Keratinocyte (primary cell): Measurements from ENCODE around the gene SLU7.

ENCODE experiments used
- CTCF ChIP-seq, 3 experiments: IDR thresholded peaks in 1 of 3; conservative IDR thresholded peaks in 1 of 3; optimal IDR thresholded peaks in 1 of 3; 2 replicates in 2 of 3; 3 replicates in 1 of 3; pipeline versions ENCODE3 to v1.5.1; 2011; ENCODE audit warnings: low read length in 3 of 3, mild to moderate bottlenecking in 3 of 3, moderate library complexity in 2 of 3, control low read depth in 1 of 3, inconsistent platforms in 1 of 3; ENCODE audit not compliant: insufficient read depth in 2 of 3; ENCODE audit errors: extremely low read depth in 1 of 3
- EZH2 ChIP-seq: IDR thresholded peaks from one replicate; pipeline ENCODE4 v1.6.1; 2012; ENCODE audit warnings: inconsistent platforms, mild to moderate bottlenecking, low read length, moderate library complexity

GRCh38 chr5:160462167-160462566, 43.3 kb upstream of the SLU7 start:
- TF ChIP-seq CTCF (optimal IDR thresholded peaks at IDR 0.05 in 1 of 3, IDR thresholded peaks at IDR 0.05 in 1 of 3, conservative IDR thresholded peaks at IDR 0.05 in 1 of 3; ENCODE audit: extremely low read depth in 1 of 3, insufficient read depth in 2 of 3, low read length in 3 of 3) (no peak), EZH2 (no peak)
